ENCODE data around the gene ZGRF1.

ZGRF1 gene

DNA sequence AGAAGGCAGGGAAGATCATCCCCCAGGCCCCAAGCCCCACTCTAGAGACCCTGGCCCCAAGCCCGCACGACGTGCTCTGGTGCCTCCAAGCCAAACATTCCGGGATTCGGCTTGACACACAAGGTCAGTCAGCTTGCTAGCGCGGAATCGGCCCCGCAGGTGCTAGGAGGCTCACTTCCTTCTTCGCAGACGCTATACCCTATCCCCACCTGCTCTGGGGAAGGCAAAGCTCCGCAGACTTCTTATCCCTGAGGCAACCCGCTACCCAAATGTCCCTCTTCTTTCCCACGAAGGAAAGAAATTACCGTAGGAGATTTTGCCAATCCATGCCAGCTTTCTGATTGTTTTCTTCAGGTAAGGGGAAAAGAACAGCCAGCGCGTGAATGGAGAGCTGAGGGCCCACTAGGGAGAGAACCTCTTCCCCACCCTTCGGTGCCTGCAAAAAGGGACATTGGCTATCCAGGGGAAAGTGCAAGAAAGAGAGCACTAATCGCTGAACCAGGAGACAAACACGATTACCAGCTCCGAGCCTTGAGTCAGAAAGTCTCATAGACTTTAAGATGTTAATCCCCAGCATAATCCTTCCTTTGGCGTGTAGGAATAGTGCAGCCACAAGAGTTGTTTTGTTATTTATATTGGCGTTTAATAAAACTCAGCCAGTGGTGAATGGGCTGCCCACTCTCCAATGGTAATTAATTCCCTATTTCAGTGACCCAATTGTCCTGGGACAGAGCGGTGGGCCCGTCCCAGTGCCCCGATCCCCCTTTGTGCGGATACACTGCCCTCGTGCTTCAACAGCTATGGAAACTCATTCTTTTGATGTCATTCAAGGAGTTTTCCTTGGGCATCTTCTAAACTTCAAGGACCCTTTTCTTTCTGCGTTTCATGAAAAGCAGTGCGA is 115.3 kb downstream of the ZGRF1 start:
- Histone ChIP-seq H3K9ac (no peak overlapping the region), H3K27ac (no peak overlapping the region), H3K9me3 (replicated peaks in 1 of 11) (peaks cover 34 to 41% (median 39%) of the 10 kb centered on the region in 11 experiments), H3K36me3 (no peaks in the 10 kb centered on the region), H3K4me3 (peak overlapping the region in 2 of 10 experiments; percentile 1 to 21; a peak in 3 of 20 replicates), H3K4me1 (peaks cover 9 to 22% (median 16%) of the 10 kb centered on the region in 10 experiments), H3K4me2 (no peak overlapping the region), H3K27me3 (peaks cover 94 to 100% (median 98%) of the 10 kb centered on the region in 11 experiments), H4K20me1 (peaks cover 0 to 63% (median 20%) of the 10 kb centered on the region in 11 experiments; a peak in 18 of 22 replicates)
- TF ChIP-seq Cebpa-rat (IDR thresholded peaks at IDR 0.05): no peak

DNA sequence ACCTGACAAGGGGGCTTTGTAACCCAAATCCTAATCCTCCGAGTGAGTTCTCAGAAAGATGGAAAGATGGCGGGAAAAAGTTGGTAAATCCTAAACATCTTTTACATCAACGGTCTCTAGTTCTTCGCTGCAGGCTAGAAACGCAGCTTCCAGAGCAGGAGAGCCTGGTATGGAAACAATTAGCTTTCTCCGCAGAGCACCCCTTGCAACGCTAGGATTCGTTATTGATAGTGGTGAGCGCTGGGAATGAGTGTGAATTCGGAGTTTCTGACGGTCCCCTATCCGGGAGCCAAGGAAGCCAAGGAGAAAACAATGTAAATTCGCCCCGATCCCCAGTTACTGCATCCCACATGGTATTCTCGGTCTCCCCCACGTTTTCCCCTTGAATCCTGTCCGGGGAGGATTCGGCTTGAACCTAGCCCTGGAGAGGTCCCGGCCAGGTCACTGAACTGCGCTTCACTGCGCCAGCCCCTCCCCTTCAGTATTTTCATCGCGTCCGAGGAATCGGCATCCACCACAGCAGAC is 116.0 kb downstream of the ZGRF1 start:
- peaks cover 0 to 69% (median 26%) of the 10 kb centered on the region in 11 experiments; a peak in 18 of 22 replicates for H4K20me1 ChIP-seq
- peak overlapping the region in 2 of 10 experiments; percentile 1 to 21; a peak in 3 of 20 replicates for H3K4me3 ChIP-seq
- H3K27ac ChIP-seq: no peak overlapping the region
- no peak for TF ChIP-seq Cebpa-rat (IDR thresholded peaks at IDR 0.05)
- no peaks in the 10 kb centered on the region for H3K36me3 ChIP-seq
- H3K27me3 ChIP-seq: peaks cover 98 to 100% (median 99%) of the 10 kb centered on the region in 11 experiments
- H3K9me3 ChIP-seq (replicated peaks in 1 of 11): peaks cover 34 to 41% (median 40%) of the 10 kb centered on the region in 11 experiments
- H3K4me1 ChIP-seq: peaks cover 14 to 25% (median 21%) of the 10 kb centered on the region in 10 experiments
- no peak overlapping the region for H3K4me2 ChIP-seq
- no peak overlapping the region for H3K9ac ChIP-seq

DNA sequence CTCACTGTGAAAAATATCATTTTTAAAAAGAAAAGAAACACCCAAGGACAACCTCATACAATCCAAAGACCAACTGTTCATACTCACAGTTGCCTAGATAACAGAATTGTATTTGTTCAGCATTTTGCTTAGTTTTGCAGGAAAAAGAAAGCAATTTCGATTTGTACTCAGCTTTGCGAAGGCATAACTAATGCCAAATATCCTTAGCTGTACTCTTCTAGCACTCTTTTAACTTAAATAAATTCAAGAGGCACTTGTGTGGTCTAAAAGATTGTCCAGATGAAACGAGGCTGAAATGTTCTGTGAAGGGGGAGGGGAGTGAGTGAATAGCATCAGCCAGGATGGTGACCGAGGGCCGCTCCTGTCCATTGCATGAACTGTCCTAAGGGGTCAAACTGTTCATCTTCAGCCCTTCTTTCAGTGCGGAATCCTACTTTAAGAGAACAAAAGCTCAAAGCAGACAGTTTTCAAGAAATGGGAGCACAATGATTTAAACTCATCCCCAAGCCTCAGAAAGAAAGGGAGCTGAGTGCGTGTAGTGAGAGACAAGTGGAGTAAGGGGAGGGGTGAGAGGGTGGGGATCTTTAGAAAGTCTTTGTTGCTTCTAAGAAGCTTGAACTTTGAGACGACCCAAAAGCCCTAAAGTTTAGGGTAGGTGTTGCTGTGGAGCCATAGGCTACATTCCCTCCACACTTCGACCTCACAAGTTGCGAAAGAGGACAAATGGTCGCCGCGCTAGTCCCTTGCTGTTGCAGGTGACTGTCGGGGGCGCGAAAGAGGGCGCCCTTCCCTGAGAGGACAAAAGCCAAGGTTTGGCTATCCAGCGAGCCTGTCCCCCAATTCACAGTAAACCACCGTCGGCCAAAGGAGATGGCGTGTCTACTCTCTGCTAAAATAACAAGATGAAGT is 116.8 kb downstream of the ZGRF1 start:
- Histone ChIP-seq H3K4me1 (peaks cover 21 to 33% (median 27%) of the 10 kb centered on the region in 10 experiments), H3K36me3 (no peaks in the 10 kb centered on the region), H4K20me1 (peaks cover 0 to 75% (median 30%) of the 10 kb centered on the region in 11 experiments; a peak in 18 of 22 replicates), H3K27me3 (peaks cover 98 to 100% (median 99%) of the 10 kb centered on the region in 11 experiments), H3K9me3 (replicated peaks in 1 of 11) (peaks cover 34 to 43% (median 40%) of the 10 kb centered on the region in 11 experiments), H3K9ac (no peak overlapping the region), H3K27ac (no peak overlapping the region), H3K4me2 (no peak overlapping the region), H3K4me3 (no peak overlapping the region; a peak in 1 of 20 replicates)
- no peak for TF ChIP-seq Cebpa-rat (IDR thresholded peaks at IDR 0.05)

DNA sequence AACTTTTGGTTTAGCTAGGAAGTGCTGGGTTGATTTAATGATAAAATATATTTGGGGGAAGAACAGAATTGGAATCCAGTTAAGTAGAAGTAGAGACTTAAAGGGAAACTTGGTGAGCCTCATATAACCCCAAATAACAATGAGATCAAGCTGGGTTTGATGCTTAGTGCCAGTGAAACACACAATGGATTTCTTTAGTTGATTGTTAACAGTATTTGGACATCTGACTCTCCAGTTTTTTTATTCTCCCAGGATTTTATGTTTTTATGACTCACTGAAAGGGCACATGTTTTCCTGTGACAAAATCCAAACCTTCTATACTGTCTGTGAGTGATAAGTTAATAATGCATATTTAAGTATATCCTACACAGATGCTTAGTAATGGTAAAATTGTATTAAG is 118.0 kb downstream of the ZGRF1 start:
- H3K9ac ChIP-seq: no peak overlapping the region
- H3K4me3 ChIP-seq: no peak overlapping the region
- no peak overlapping the region for H3K27ac ChIP-seq
- peaks cover 0 to 87% (median 42%) of the 10 kb centered on the region in 11 experiments; a peak in 18 of 22 replicates for H4K20me1 ChIP-seq
- no peak overlapping the region for H3K4me2 ChIP-seq
- no peaks in the 10 kb centered on the region for H3K36me3 ChIP-seq
- H3K27me3 ChIP-seq: peaks cover 100% of the 10 kb centered on the region in 11 experiments
- H3K9me3 ChIP-seq (replicated peaks in 1 of 11): peaks cover 34 to 52% (median 41%) of the 10 kb centered on the region in 11 experiments
- peaks cover 24 to 40% (median 33%) of the 10 kb centered on the region in 10 experiments for H3K4me1 ChIP-seq
- TF ChIP-seq Cebpa-rat (IDR thresholded peaks at IDR 0.05): no peak

DNA sequence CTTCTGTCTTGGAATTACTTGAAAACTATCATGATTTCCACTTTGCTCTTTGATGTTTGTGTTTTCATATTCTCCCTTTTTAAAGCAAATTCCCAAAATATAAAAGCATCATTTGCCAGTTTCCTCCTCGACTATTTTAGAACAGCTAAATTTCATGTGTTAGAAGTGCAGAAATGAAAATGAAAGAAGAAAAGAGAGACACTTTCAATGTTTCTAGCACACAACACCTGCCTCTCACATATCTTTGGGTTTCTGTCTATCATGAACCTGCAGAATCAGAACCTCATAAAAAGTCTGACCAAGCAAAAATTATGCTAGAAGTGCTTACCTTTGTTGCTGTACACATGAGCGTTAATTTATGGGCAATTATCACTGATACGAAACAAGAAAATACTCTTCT is 118.8 kb downstream of the ZGRF1 start:
- Histone ChIP-seq H4K20me1 (peaks cover 0 to 87% (median 43%) of the 10 kb centered on the region in 11 experiments; a peak in 18 of 22 replicates), H3K4me2 (no peak overlapping the region), H3K36me3 (no peaks in the 10 kb centered on the region), H3K27me3 (peaks cover 100% of the 10 kb centered on the region in 11 experiments), H3K4me1 (peaks cover 24 to 35% (median 28%) of the 10 kb centered on the region in 10 experiments), H3K27ac (no peak overlapping the region), H3K9ac (no peak overlapping the region), H3K4me3 (no peak overlapping the region), H3K9me3 (replicated peaks in 1 of 11) (peaks cover 32 to 48% (median 36%) of the 10 kb centered on the region in 11 experiments)
- no peak for TF ChIP-seq Cebpa-rat (IDR thresholded peaks at IDR 0.05)

DNA sequence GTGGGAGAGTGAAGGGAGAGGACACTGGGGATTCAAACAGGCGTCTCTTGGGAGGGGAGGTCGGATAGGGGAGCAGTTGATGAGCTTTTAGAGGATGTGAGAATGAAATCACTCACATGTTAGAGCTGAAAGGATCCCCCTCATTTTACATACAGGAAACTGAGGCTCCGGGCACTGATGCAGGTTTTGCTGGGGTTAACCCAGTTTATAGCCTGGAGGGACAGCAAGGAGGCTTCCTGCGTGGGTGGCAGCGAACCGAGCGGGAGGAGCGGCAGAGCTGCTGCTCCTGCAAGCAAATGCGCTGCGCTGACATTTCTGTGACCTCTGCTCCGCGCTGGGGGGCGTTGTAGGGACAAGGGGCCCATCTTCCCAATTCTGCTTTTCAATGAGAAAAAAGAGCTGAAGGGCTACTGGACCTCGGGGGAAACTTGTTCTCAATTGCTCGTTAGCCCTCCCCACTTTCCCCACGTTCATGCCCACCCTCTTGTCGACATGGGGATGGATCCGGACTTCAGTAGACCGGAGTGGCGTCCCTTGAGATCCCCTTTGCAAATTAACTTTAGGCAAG is 119.6 kb downstream of the ZGRF1 start:
- no peak overlapping the region for H3K27ac ChIP-seq
- peak overlapping the region; percentile 53 to 96 (median 67); a peak in 16 of 22 replicates for H3K4me2 ChIP-seq
- peaks cover 100% of the 10 kb centered on the region in 11 experiments for H3K27me3 ChIP-seq
- TF ChIP-seq Cebpa-rat (IDR thresholded peaks at IDR 0.05): no peak
- H3K9ac ChIP-seq: no peak overlapping the region
- H3K4me1 ChIP-seq: peaks cover 19 to 30% (median 26%) of the 10 kb centered on the region in 10 experiments
- no peaks in the 10 kb centered on the region for H3K36me3 ChIP-seq
- H3K9me3 ChIP-seq (replicated peaks in 1 of 11): peaks cover 27 to 46% (median 29%) of the 10 kb centered on the region in 11 experiments
- peaks cover 0 to 80% (median 43%) of the 10 kb centered on the region in 11 experiments; a peak in 18 of 22 replicates for H4K20me1 ChIP-seq
- peak overlapping the region in 5 of 10 experiments; percentile 16 to 60 (median 48); a peak in 7 of 20 replicates for H3K4me3 ChIP-seq

DNA sequence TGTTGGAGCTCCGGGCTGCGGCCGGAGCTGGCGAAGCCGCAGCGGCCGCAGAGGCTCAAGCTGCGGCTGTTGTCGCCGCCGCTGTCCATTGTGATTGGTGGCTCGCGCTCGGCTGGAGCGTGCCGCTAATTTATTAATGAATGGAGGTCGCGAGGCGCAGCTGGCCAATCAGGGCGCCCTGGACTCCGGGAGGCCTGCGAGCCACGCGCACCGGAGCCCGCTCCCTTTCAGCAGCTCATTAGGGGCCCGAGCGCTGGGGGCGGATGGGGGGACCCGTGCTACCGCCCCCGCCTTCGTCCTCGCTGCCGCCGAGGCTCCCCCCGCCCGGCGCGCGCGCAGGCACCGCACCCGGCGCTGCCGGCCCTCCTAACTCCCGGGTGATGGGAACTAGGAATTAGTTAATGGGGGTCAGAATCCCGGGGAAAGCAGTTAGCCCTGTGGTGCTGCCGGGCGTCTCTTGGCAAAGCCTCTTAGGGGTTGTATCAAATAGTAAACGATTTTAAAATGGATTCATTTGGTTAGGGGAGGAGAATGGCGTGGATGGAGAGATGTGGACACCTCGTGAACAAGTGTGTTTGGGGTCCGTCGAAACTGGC is 120.1 kb downstream of the ZGRF1 start:
- Histone ChIP-seq H3K9ac (no peak overlapping the region), H3K36me3 (no peaks in the 10 kb centered on the region), H4K20me1 (peaks cover 0 to 76% (median 43%) of the 10 kb centered on the region in 11 experiments; a peak in 18 of 22 replicates), H3K27ac (no peak overlapping the region), H3K9me3 (replicated peaks in 1 of 11) (peaks cover 23 to 45% (median 28%) of the 10 kb centered on the region in 11 experiments), H3K4me2 (peak overlapping the region; percentile 53 to 96 (median 67)), H3K27me3 (peaks cover 100% of the 10 kb centered on the region in 11 experiments), H3K4me1 (peaks cover 19 to 30% (median 26%) of the 10 kb centered on the region in 10 experiments), H3K4me3 (peak overlapping the region in 9 of 10 experiments; percentile 16 to 74 (median 43); a peak in 17 of 20 replicates)
- TF ChIP-seq Cebpa-rat (IDR thresholded peaks at IDR 0.05): no peak

Data from BLaER1 treated with 17β-estradiol and CSF1 and Interleukin-3, amounts not matched to agents 10 nM and 100 nM (cell line).